GM21381 (cell line): ENCODE data around the gene MRPL18.

Experiments
- ATAC-seq: cut with Tn5 transposase; IDR thresholded peaks from one replicate; pipeline ENCODE4 v1.9.1; 2021; ENCODE audit warnings: mild to moderate bottlenecking, moderate library complexity; ENCODE audit not compliant: unreplicated experiment

Gene MRPL18

DNA sequence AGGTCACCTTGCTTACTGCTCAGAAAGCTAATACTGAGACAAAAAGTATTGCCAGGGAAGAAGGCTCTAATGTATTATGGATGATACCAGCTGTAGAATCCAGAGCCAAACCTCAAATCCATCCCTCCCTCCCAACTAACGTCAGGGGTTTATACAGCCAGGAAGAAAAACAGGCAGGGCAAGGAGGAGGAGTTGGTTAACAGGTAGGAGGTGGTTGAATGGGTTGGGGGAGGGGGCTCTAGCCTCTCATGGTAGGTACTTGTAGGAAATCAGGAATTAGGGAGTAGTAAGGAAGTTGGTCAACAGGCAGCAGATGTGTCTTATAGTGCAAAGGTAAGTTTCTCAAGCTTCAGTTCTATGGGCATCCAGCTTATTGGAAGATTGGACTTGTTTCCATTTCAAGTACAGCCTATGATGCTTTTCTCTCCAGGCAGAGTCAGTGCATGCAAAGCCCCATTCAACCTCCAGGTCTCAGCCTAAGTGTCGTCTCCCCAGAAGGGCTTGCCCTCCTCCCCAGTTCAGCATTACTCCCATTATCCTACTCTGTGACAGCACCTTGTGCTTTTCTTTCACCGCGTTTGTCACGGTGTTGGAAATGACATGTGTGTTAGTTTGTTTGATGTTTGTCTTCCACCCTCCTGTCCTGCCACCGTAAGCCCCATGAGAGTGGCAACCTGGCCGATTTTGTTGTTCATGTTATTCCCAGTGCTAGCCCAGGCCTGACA is 47.9 kb downstream of the MRPL18 start:
- ATAC-seq, result no peak

DNA sequence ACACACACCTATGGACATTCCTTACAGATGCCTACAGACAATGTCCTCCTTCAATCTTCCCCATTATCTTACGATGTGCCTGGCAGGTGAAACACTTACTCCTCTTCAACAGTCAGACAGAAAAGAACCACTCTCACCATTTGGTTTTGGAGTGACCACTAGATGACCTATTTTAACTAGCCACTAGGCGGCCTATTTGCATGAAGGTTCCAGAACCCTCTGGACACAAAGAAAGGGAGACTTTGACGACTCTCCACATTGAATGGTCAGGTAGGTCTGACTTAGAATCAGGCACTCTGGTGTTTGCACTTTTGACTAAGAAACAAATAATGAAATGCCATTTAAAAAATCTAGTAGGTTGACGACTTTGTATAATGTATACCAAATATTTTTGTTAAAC is 51.8 kb downstream of the MRPL18 start:
- ATAC-seq, result no peak

DNA sequence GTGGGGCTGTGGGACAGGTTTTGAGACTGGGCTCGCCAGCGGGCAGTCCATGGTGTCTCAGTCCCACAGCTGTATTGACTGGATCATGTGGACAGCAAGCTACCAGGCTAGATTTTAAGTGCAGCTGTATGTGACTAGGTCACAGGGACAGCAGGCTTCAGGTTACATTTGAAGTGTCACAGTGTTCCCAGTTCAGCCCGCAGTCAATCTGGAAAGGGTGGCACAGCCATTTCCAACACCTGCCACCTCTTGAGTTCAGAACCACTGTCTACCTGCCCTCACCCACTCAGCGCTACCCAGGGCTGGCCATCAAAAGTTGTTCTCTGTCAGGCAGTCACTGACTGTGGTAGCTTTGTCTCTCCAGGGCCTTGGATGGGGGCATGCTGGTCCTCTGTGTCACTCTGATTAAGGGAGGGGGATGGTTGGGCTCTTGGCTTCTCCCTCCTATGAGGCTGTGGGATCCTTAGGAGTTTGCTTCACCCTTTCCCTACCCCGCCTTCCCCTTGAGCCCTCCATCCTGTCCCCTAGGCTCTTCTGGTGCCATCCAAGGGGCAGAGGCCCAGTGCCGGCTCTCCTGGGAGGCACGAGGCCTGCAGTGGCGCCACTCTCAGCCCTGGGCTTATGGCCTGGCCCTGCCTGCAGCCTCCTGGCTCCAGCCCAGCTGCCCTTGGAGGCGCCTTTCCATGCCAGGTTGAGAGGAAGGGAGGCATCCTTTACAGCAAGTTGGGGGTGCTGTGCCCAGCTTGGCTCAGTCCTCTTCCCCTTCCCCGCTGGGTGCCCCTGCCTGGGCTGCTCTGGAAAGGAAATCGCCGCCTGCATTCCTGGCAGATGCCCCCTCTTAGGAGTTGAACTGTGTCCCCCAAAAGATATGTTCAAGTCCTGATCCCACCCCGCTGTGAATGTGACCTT is 54.7 kb downstream of the MRPL18 start:
- ATAC-seq, result no peak
